Nephron (organoid): ENCODE measurements around the gene NRCAM.

Experiments used
- H3K27ac Mint-ChIP-seq, 3 experiments: 2 replicates each; pipeline ENCODE4 v1.8.0; 2020; ENCODE audit warnings: mixed read lengths in 3 of 3, mild to moderate bottlenecking in 2 of 3, moderate library complexity in 1 of 3
- H3K27me3 Mint-ChIP-seq: 2 replicates; pipeline ENCODE4 v1.8.0; 2021; ENCODE audit warnings: low read depth, mild to moderate bottlenecking, moderate library complexity, mixed read lengths
- H3K36me3 Mint-ChIP-seq: 2 replicates; pipeline ENCODE4 v1.8.0; 2020; ENCODE audit warnings: low read depth, mixed read lengths
- H3K4me1 Mint-ChIP-seq: 2 replicates; pipeline ENCODE4 v1.8.0; 2020; ENCODE audit warnings: mixed read lengths
- H3K4me3 Mint-ChIP-seq, 3 experiments: 2 replicates each; pipeline ENCODE4 v1.8.0; 2020; ENCODE audit warnings: mild to moderate bottlenecking in 3 of 3, mixed read lengths in 3 of 3, moderate library complexity in 2 of 3
- H3K9me3 Mint-ChIP-seq: 2 replicates; pipeline ENCODE4 v1.8.0; 2020; ENCODE audit warnings: mixed read lengths
- CTCF ChIP-seq, 3 experiments: fragments of 200-600 bp; sonication (generic); IDR thresholded peaks; one replicate each; pipeline ENCODE4 v1.5.0; 2021; ENCODE audit warnings: antibody characterized with exemption in 3 of 3; ENCODE audit not compliant: unreplicated experiment in 3 of 3

The NRCAM gene

DNA sequence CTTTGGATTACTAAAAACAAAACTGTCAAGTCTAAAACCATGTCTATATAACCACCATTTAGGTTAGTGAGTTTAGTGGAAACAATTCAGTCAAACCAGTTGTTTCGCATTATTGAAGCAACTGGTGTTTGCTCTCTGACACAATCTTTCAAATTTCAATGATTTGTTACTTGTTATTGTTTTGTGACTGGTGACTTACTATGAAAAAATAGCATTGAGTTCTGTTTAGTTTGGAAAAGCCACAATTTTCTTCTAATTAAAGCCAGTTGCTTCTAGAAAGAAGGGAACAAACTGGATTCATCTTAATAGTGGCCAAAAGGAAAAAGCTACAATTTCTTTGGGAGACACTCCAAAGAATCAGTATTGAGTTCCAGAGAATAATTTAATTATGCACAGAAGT is 356.5 kb downstream of the NRCAM start:
- H3K27me3 Mint-ChIP-seq, result no peaks in the 10 kb centered on the region
- no peaks in the 10 kb centered on the region for H3K36me3 Mint-ChIP-seq
- H3K4me3 Mint-ChIP-seq, result no peak overlapping the region
- peak overlapping the region in 2 of 3 experiments; percentile 4 to 5 for H3K27ac Mint-ChIP-seq
- no peak for TF ChIP-seq CTCF (IDR thresholded peaks at IDR 0.05; ENCODE audit: unreplicated experiment in 3 of 3)
- no peaks in the 10 kb centered on the region for H3K9me3 Mint-ChIP-seq
- peaks cover 29% of the 10 kb centered on the region for H3K4me1 Mint-ChIP-seq

GRCh38 chr7:108097703-108098102 is 358.5 kb downstream of the NRCAM start:
- Mint-ChIP-seq H3K9me3 (no peaks in the 10 kb centered on the region), H3K27me3 (no peaks in the 10 kb centered on the region), H3K4me3 (no peak overlapping the region), H3K36me3 (no peaks in the 10 kb centered on the region), H3K27ac (no peak overlapping the region), H3K4me1 (peaks cover 40% of the 10 kb centered on the region)
- TF ChIP-seq CTCF (IDR thresholded peaks at IDR 0.05; ENCODE audit: unreplicated experiment in 3 of 3), result peak in 1 of 3 experiments; percentile 29
